Fibroblast of skin of left biceps (primary cell): ENCODE measurements around the gene ZNF771.
A peak's percentile ranks its signal among the peaks of the same experiment; 100 is the strongest.

ENCODE experiments used
- DNase-seq, 2 experiments: peaks; one replicate each; pipeline ENCODE4 v3.0.0-alpha.2; 2013; ENCODE audit warnings: low read depth in 2 of 2

The ZNF771 gene

GRCh38 chr16:30407102-30407803, at the start of gene ZNF771:
Gene ZNF771 (plus strand): TSS chr16:30407606. CDS start chr16:30408054, 448 bp downstream.
- DNase-seq, result peak; percentile 67 to 68

- no peak for DNase-seq
Measured at GRCh38 chr16:30357715-30358576, 49.5 kb upstream of the ZNF771 start.

DNA sequence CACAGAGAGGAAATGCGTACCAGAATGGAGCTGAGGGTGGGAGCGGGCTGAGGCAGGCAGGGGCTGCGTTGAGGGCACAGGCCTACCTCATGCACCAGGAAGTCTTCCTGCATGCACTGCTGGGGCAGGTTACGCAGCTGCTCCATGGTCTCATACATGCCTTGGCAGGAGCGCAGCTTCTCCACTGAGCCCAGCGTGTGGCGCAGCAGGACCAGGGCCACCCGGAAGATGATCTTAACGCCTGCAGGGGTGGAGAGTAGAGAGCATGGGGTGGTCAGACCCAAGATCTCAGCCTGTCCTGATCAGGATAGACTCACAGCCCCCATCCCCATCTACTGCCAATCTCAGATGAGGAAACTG, 48.8 kb upstream of the ZNF771 start:
- no peak for DNase-seq

DNA sequence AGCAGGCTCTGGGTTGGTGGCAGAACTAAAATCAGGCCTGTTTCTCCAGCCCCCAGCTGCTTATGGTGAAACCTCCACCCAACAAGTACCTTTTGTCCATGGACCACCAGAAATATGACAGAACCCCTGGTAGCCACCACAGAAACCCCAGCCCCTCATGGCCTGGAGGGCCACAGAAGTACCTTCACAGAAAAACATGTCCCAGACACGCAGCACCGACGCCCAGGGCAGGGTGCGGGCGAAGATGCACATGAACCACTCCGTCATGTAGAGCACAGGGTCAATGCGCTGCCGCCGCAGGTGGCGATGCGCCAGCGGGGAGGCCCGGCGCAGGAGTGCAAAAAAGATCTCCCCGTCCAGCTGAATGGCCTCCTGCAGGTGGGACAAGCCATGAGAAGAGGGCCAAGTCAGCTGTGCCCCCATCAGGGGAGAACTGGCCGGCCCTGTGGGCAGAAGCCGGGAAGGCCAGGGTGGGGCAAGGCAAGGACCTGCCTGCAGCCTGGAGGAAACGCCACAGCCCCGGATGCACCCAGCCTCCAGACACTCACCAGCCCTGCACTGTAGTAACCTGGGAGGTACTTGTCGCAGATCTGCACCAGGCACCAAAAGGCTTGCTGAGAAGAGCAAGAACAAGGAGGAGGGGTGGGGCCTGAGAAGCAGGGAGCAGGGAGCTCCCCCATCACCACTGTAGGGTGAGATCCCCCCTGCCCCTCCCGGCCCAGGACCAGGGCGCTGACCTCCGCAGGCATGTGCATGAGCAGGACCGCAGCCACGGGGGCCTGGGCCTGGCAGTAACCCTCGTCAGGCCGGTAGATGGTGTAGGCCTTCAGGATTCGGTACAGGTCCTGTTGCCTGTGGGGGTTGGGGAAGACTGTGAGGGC, 48.2 kb upstream of the ZNF771 start:
- DNase-seq, result no peak

- DNase-seq, result no peak
Measured at GRCh38 chr16:30359871-30360170, 47.6 kb upstream of the ZNF771 start.

DNA sequence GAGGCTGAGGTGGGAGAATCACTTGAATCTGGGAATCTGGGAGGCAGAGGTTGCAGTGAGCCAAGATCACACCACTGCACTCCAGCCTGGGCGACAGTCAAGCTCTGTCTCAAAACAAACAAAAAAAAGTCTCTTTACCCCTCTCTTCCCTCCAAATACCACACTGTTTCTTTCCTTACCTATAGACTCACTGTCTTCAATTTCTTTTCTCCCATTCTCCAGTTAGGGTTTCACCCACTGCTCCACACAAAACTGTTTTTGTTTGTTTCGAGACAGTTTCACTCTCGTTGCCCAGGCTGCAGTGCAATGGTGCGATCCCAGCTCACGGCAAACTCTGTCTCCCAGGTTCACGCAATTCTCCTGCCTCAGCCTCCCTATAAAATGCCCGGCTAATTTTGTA, 46.2 kb upstream of the ZNF771 start:
- no peak for DNase-seq

GRCh38 chr16:30365200-30365599, 42.2 kb upstream of the ZNF771 start:
- no peak for DNase-seq

- DNase-seq, result no peak
Measured at GRCh38 chr16:30366511-30366910, 40.9 kb upstream of the ZNF771 start.

DNA sequence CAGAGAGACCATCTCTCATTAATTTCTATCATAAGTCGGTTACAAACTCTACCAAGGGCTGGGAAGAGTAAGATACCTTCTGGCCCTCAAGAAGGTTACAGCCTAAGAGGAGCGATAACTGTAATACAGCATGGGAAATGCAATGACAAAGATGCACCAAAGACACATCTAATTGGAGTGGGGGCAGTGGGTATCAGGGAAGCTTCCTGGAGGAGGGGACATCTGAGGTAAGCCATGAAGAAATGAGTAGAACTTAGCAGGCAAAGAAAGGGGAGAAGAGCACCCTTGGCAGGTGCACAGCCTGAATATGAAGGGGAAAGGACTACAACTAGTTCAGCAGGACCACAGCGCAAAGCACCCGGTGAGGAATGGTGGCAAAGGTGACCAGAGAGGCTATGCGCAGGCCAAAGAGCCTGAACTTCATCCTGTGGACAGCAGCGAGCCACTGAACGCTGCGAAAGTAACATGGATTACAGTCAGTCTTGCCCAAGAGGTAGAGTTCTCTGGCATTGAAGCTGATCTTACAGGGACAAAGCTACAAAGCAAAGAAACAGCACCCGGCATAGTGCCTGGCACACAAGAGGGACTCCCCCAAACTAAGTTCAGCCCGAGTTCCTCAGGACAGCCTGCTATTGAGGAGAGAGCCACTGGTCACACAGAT, 39.9 kb upstream of the ZNF771 start:
- no peak for DNase-seq

GRCh38 chr16:30368122-30368791, 39.1 kb upstream of the ZNF771 start:
- DNase-seq, result no peak

- DNase-seq, result no peak
Measured at GRCh38 chr16:30368792-30369090, 38.7 kb upstream of the ZNF771 start.

GRCh38 chr16:30369091-30369937, 38.1 kb upstream of the ZNF771 start:
- DNase-seq, result no peak

- DNase-seq, result no peak
Measured at GRCh38 chr16:30369938-30370455, 37.4 kb upstream of the ZNF771 start.

DNA sequence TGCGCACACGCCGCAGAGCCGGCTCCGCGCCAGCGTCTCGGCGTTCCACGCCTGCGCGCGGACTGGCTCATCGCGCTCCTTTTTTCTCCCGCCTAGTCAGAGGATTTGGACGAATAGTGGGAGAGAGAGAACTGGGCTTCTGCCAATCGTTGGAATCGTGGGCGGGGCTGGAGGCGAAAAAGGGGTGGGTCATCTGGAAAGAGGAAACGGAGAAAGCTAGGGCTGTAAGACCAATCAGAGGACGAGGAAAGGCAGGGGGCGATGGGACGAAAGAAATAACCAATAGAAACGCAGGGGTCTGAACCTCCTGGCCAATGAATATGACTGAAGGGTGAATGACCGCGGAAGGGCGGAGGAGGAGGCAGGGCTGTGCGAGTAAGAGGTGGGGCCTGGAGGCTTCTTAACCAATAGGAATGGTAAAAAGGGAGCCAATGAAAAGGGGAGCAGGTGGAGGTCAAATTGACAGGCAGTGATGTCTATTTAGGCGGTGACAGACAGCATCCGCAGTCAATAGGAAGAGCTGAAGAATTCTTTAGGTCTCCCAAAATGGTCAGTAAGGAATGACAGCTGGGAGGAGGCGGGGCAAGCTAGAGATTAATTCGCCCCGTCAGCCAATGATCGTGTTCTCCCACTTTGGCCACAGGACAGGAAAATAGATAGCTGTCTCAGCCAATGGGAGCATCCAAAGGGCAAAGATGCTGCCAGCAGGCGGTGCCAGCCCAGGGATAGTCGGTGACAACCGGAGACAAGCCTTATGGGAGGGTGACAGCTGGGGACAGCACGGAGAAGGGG, 36.8 kb upstream of the ZNF771 start, which contains the start of gene TBC1D10B:
Gene TBC1D10B (minus strand): TSS at position 39 of the 792 bp plus-strand sequence. CDS start 311 bp downstream, outside the sequence.
- DNase-seq, result peak; percentile 100

DNA sequence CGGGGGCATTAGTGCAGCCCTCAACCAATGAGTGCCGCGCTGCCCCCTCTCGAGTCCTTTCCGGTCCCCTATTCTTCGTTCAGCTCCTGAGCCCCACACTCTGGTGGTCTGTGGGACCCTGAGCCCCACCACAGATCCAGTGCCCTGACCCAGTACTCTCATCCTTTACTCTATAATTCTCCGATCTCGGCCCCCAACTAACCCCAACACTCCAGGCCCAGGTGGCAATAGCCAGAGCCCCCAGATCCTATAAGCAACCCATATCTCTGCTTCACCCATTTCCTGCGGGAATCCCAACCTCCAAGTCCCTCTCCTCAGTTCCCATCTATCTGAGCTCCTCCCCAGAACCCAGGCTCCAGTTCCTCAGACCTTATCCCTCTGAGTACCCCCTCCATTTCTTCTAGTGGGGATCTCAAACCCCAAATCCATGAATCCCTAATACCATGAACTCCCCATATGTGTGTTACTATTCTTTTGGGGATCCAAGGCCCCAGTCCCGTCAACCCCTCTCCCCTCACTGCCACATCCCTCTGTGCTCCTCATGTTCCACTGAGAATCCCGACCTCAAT, 36.1 kb upstream of the ZNF771 start:
- DNase-seq, result no peak

- no peak for DNase-seq
Measured at GRCh38 chr16:30372038-30372712, 35.2 kb upstream of the ZNF771 start.

DNA sequence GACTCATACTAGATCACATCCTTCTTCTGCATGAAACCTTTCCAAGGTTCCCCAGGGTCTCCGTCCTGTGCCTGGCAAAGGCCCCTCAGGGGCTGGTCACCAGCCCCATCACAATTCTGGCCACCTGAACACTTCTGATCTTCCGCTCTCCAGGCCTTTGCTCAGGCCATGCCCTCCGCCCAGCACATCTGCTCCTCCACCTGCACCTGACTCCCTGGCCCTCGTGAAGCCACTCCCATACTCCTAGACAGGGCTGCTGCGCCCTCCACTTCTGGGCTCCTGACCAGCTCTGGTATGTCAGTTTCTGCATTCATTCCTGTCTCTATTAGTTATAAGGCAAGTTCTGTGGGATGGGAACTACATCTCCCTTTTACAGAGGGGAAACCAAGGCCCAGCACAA, 34.7 kb upstream of the ZNF771 start:
- no peak for DNase-seq

- DNase-seq, result no peak
Measured at GRCh38 chr16:30374538-30374937, 32.9 kb upstream of the ZNF771 start, which contains the start of gene MYL11. Gene MYL11 (plus strand): TSS chr16:30374802. CDS start chr16:30374858, 56 bp downstream.
